Ishikawa (cell line): ENCODE data around the gene NNAT.

Source experiments
- EGR1 ChIP-seq: IDR thresholded peaks from 2 replicates; pipeline ENCODE4 v1.6.1; 2012
- EP300 ChIP-seq: IDR thresholded peaks from 2 replicates; pipeline ENCODE4 v1.6.1; 2012; ENCODE audit warnings: borderline replicate concordance
- USF1 ChIP-seq: IDR thresholded peaks from 2 replicates; pipeline ENCODE4 v1.6.1; 2012

- TF ChIP-seq EGR1 (no peak), USF1 (no peak), EP300 (no peak)
These were observed 38.4 kb downstream of the NNAT start for GRCh38 chr20:37559312-37560027.
